Measurements from ENCODE around the gene KCNIP1. TPM values are rescaled to one million over a fixed set of nuclear protein-coding genes. Genes with fewer than 3 reads are reported as not detected.

Gene KCNIP1
- polyA plus RNA-seq, 1 donor (not counting 4 experiments of a cell fraction or from before 2014, with no cell fraction given), result not detected

GRCh38 chr5:170642066-170642735 is 138.4 kb downstream of the KCNIP1 start:
- H3K4me2 ChIP-seq (ENCODE audit: control insufficient read depth, extremely low read depth, insufficient read depth, low read depth, low read length), result no peak overlapping the region
- H3K9me1 ChIP-seq (ENCODE audit: control insufficient read depth, extremely low read depth, insufficient read depth, low read length), result no peaks in the 10 kb centered on the region
- no peak overlapping the region for H3K4me3 ChIP-seq (ENCODE audit: control insufficient read depth in 2 of 3, extremely low read depth in 1 of 3, insufficient read depth in 2 of 3, low read depth in 1 of 3, low read length in 3 of 3)
- no peaks in the 10 kb centered on the region for H4K20me1 ChIP-seq (ENCODE audit: control insufficient read depth, extremely low read depth, insufficient read depth, low read length)
- DNase-seq (ENCODE audit: low read depth, low spot score) (no peak), FAIRE-seq (no peak)
- no peaks in the 10 kb centered on the region for H3K36me3 ChIP-seq (ENCODE audit: control insufficient read depth in 2 of 2, extremely low read depth in 1 of 2, insufficient read depth in 2 of 2, low read length in 2 of 2)
- H3K4me1 ChIP-seq (ENCODE audit: control insufficient read depth, extremely low read depth, insufficient read depth, low read length), result no peaks in the 10 kb centered on the region
- dilution Hi-C loops (cut with MboI; ENCODE audit: extremely low pct_ligation_motif_present, low sequenced_read_pairs), result no loop called here
- no peaks in the 10 kb centered on the region for H3K9me3 ChIP-seq (ENCODE audit: control insufficient read depth, low read depth, low read length)
- H2AFZ ChIP-seq (ENCODE audit: control insufficient read depth, low read length), result no peak overlapping the region
- no peak for TF ChIP-seq CTCF (optimal IDR thresholded peaks at IDR 0.05 in 1 of 3, IDR thresholded peaks at IDR 0.05 in 1 of 3, conservative IDR thresholded peaks at IDR 0.05 in 1 of 3; ENCODE audit: extremely low read depth in 1 of 3, insufficient read depth in 2 of 3, low read length in 3 of 3)
- TF ChIP-seq EZH2 (IDR thresholded peaks at IDR 0.05; ENCODE audit: low read length), result no peak
- H3K27ac ChIP-seq (ENCODE audit: control insufficient read depth, insufficient read depth, low read length), result no peak overlapping the region
- no peak overlapping the region for H3K9ac ChIP-seq (ENCODE audit: control insufficient read depth, extremely low read depth, insufficient read depth, low read length)
- H3K27me3 ChIP-seq (ENCODE audit: control insufficient read depth, extremely low read depth, insufficient read depth, low read length), result no peaks in the 10 kb centered on the region
- H3K79me2 ChIP-seq (ENCODE audit: control insufficient read depth, insufficient read depth, low read length), result no peaks in the 10 kb centered on the region

GRCh38 chr5:170642776-170643436 is 139.1 kb downstream of the KCNIP1 start:
- Histone ChIP-seq H3K9me3 (ENCODE audit: control insufficient read depth, low read depth, low read length) (no peaks in the 10 kb centered on the region), H3K27ac (ENCODE audit: control insufficient read depth, insufficient read depth, low read length) (no peak overlapping the region), H2AFZ (ENCODE audit: control insufficient read depth, low read length) (no peak overlapping the region), H3K79me2 (ENCODE audit: control insufficient read depth, insufficient read depth, low read length) (no peaks in the 10 kb centered on the region), H3K27me3 (ENCODE audit: control insufficient read depth, extremely low read depth, insufficient read depth, low read length) (no peaks in the 10 kb centered on the region), H3K4me3 (ENCODE audit: control insufficient read depth in 2 of 3, extremely low read depth in 1 of 3, insufficient read depth in 2 of 3, low read depth in 1 of 3, low read length in 3 of 3) (no peak overlapping the region), H3K4me1 (ENCODE audit: control insufficient read depth, extremely low read depth, insufficient read depth, low read length) (no peaks in the 10 kb centered on the region), H4K20me1 (ENCODE audit: control insufficient read depth, extremely low read depth, insufficient read depth, low read length) (no peaks in the 10 kb centered on the region), H3K9ac (ENCODE audit: control insufficient read depth, extremely low read depth, insufficient read depth, low read length) (no peak overlapping the region), H3K4me2 (ENCODE audit: control insufficient read depth, extremely low read depth, insufficient read depth, low read depth, low read length) (no peak overlapping the region), H3K9me1 (ENCODE audit: control insufficient read depth, extremely low read depth, insufficient read depth, low read length) (no peaks in the 10 kb centered on the region), H3K36me3 (ENCODE audit: control insufficient read depth in 2 of 2, extremely low read depth in 1 of 2, insufficient read depth in 2 of 2, low read length in 2 of 2) (no peaks in the 10 kb centered on the region)
- no peak for TF ChIP-seq EZH2 (IDR thresholded peaks at IDR 0.05; ENCODE audit: low read length)
- TF ChIP-seq CTCF (optimal IDR thresholded peaks at IDR 0.05 in 1 of 3, IDR thresholded peaks at IDR 0.05 in 1 of 3, conservative IDR thresholded peaks at IDR 0.05 in 1 of 3; ENCODE audit: extremely low read depth in 1 of 3, insufficient read depth in 2 of 3, low read length in 3 of 3), result no peak
- no peak for FAIRE-seq
- no peak for DNase-seq (ENCODE audit: low read depth, low spot score)
- dilution Hi-C loops (cut with MboI; ENCODE audit: extremely low pct_ligation_motif_present, low sequenced_read_pairs), result no loop called here

Measured in keratinocyte (primary cell).